ENCODE data around the gene DCTD. TPM values are rescaled to one million over a fixed set of nuclear protein-coding genes. Genes with fewer than 3 reads are reported as not detected.

DCTD gene
- total RNA-seq, result 10 to 100 TPM; 27.0 to 39.7 TPM

DNA sequence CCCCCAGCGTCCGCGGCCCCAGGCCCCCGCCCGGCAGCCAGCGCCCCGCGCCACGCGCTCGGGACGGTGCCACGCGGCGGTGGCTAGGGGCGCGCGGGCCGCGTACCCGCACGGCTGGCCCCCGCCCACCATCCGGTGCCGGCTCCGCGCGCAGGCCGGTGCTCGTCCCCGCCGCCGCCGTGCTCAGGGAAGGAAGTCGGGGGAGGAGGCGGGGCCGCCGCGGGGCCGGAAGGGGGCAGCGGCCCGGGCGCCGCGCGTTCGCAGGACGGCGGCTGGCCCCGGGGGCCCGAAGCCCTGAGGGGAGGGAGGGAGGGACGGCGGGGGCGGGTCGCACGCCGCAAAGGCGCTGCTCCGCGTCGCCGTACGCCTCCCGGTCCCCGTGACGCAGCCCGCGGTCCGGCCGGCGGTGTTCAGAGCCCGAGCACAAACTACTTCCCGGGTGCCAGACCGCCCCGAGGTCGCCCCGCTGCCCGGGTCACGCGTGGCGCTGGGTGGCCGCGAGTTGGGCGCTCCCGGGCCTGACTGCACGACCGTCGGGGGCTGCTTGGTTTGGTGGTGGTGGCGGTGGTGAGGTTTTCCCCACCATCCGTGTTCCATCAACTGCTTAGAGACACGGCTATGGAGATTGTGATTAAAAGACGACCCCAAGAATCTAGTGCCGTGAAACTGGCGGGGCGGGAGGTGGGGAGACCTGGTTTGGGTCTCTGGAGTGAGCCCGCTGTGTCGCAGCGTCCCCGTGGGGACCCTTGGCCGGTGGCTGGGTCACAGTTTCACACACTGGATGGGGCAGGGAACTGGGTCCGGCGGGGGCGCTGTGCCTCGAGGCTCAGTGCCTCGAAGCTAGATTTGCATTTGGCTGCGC is at the start of gene DCTD:
TSS of gene DCTD (minus strand) at position 205 of the 862 bp plus-strand sequence. CDS start 1,818 bp downstream, outside the sequence.
- ATAC-seq (peak; percentile 87), DNase-seq (peak; percentile 74 to 82 (median 78))
- no peaks in the 10 kb centered on the region for H3K9me3 ChIP-seq
- 0% methylated on average over 13 to 73 of the region's 106 CpGs for WGBS, 2 donors
- peaks cover 17% of the 10 kb centered on the region for H3K4me1 ChIP-seq
- peaks cover 0 to 2% of the 10 kb centered on the region in 2 donors for H3K36me3 ChIP-seq (replicated peaks in 1 of 2; ENCODE audit: insufficient read depth in 1 of 2, low read depth in 2 of 2)
- peak within 1 kb of the TSS; percentile 48 to 50 for H3K4me3 ChIP-seq
- TF ChIP-seq, protein P1, sequence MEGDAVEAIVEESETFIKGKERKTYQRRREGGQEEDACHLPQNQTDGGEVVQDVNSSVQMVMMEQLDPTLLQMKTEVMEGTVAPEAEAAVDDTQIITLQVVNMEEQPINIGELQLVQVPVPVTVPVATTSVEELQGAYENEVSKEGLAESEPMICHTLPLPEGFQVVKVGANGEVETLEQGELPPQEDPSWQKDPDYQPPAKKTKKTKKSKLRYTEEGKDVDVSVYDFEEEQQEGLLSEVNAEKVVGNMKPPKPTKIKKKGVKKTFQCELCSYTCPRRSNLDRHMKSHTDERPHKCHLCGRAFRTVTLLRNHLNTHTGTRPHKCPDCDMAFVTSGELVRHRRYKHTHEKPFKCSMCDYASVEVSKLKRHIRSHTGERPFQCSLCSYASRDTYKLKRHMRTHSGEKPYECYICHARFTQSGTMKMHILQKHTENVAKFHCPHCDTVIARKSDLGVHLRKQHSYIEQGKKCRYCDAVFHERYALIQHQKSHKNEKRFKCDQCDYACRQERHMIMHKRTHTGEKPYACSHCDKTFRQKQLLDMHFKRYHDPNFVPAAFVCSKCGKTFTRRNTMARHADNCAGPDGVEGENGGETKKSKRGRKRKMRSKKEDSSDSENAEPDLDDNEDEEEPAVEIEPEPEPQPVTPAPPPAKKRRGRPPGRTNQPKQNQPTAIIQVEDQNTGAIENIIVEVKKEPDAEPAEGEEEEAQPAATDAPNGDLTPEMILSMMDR (IDR thresholded peaks at IDR 0.05), result peak in 4 of 7 experiments; percentile 23 to 38 (median 26)
- TF ChIP-seq POLR2A (IDR thresholded peaks at IDR 0.05), result peak; percentile 50 to 79 (median 76)
- no peaks in the 10 kb centered on the region for H3K27me3 ChIP-seq
- H3K27ac ChIP-seq, result peak within 1 kb of the TSS; percentile 94 to 97 (median 96)
- intact Hi-C loops (cut with DNase I), result no loop called here

DNA sequence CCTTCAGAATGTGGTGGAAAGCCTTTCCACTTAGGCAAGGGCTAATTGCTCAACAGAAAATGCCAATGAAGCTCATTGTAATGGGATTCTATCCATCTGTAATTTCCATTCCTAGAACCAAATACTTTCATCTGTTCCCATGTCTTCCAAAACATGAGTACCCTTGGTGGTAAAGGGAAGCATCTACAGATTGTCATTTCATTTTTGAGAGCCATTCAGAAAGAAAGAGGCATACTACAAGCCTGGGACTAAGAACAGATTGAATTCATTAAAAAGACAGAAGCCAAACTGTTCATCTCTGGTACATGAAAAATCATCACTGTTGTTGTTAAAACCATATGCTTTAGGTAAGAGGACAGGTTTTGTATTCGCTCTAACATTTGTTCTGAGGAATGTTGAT is 43.6 kb upstream of the DCTD start:
- TF ChIP-seq POLR2A (IDR thresholded peaks at IDR 0.05), result no peak
- TF ChIP-seq, protein P1 (IDR thresholded peaks at IDR 0.05), result no peak
- ATAC-seq (no peak), DNase-seq (no peak)
- intact Hi-C loops (cut with DNase I), result no loop called here
- Histone ChIP-seq H3K27ac (no peak overlapping the region), H3K4me1 (no peaks in the 10 kb centered on the region), H3K4me3 (no peak overlapping the region), H3K27me3 (no peaks in the 10 kb centered on the region), H3K36me3 (replicated peaks in 1 of 2; ENCODE audit: insufficient read depth in 1 of 2, low read depth in 2 of 2) (no peaks in the 10 kb centered on the region), H3K9me3 (no peaks in the 10 kb centered on the region)
- WGBS, 2 donors, result 77 to 90% methylated on average over 1 of the region's 1 CpG

DNA sequence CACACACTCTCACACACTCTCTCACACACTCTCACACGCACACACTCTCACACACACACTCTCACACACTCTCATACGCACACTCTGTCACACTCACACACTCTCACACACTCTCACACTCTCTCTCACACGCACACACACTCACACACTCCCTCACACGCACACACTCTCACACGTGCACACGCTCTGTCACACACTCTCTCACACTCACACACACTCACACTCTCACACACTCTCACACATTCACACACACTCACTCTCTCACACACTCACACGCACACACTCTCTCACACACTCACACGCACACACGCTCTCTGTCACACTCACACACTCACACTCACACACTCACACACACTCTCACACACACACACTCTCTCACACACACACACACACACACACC is 43.0 kb upstream of the DCTD start:
- Histone ChIP-seq H3K9me3 (no peaks in the 10 kb centered on the region), H3K36me3 (replicated peaks in 1 of 2; ENCODE audit: insufficient read depth in 1 of 2, low read depth in 2 of 2) (no peaks in the 10 kb centered on the region), H3K4me1 (no peaks in the 10 kb centered on the region), H3K27ac (no peak overlapping the region), H3K27me3 (no peaks in the 10 kb centered on the region), H3K4me3 (no peak overlapping the region)
- TF ChIP-seq POLR2A (IDR thresholded peaks at IDR 0.05), result no peak
- TF ChIP-seq, protein P1 (IDR thresholded peaks at IDR 0.05), result no peak
- intact Hi-C loops (cut with DNase I), result no loop called here
- DNase-seq (no peak), ATAC-seq (no peak)
- 81 to 82% methylated on average over 9 of the region's 9 CpGs for WGBS, 2 donors

DNA sequence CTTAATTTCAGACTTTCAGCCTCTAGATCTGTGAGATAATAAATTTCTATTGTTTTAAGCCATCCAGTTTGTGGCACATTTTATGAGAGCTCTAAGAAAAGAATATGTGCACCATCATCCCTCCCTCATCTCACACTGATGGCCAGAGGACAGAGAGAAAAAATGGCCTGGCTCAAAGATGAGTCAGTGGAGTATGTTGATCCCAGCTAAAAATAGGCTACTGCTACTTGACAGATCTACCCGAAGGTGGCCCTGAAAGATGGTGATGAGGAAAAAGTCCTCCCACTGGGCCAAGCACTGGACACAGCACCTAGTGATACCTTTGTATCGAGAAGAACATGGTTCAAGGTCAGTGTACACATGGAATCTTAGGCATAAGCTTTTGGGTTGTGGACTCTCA is 38.2 kb upstream of the DCTD start:
- WGBS, 2 donors, result 73 to 81% methylated on average over 2 of the region's 2 CpGs
- intact Hi-C loops (cut with DNase I), result no loop called here
- Histone ChIP-seq H3K4me1 (no peaks in the 10 kb centered on the region), H3K27ac (no peak overlapping the region), H3K27me3 (no peaks in the 10 kb centered on the region), H3K4me3 (no peak overlapping the region), H3K36me3 (replicated peaks in 1 of 2; ENCODE audit: insufficient read depth in 1 of 2, low read depth in 2 of 2) (no peaks in the 10 kb centered on the region), H3K9me3 (no peaks in the 10 kb centered on the region)
- ATAC-seq (no peak), DNase-seq (no peak)
- no peak for TF ChIP-seq POLR2A (IDR thresholded peaks at IDR 0.05)
- TF ChIP-seq, protein P1 (IDR thresholded peaks at IDR 0.05), result no peak

Measured in body of pancreas (tissue), 4 donors.